ENCODE measurements around the gene AQP1.

AQP1 gene

GRCh38 chr7:30917216-30917893 lies 5.7 kb downstream of the AQP1 start:
- DNase-seq (ENCODE audit: low read depth, low spot score) = no peak
- H3K4me3 ChIP-seq (ENCODE audit: low read depth, low read length) = no peak overlapping the region
- TF ChIP-seq, protein P1, sequence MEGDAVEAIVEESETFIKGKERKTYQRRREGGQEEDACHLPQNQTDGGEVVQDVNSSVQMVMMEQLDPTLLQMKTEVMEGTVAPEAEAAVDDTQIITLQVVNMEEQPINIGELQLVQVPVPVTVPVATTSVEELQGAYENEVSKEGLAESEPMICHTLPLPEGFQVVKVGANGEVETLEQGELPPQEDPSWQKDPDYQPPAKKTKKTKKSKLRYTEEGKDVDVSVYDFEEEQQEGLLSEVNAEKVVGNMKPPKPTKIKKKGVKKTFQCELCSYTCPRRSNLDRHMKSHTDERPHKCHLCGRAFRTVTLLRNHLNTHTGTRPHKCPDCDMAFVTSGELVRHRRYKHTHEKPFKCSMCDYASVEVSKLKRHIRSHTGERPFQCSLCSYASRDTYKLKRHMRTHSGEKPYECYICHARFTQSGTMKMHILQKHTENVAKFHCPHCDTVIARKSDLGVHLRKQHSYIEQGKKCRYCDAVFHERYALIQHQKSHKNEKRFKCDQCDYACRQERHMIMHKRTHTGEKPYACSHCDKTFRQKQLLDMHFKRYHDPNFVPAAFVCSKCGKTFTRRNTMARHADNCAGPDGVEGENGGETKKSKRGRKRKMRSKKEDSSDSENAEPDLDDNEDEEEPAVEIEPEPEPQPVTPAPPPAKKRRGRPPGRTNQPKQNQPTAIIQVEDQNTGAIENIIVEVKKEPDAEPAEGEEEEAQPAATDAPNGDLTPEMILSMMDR (IDR thresholded peaks at IDR 0.05; ENCODE audit: insufficient read depth, low read length, missing control alignments) = no peak
- ChIA-PET POLR2A (no interaction called here), CTCF (interaction anchor here (1.3 to 8.5 kb wide), 2 partner anchors 9 to 19 kb away, joined by 4 to 77 read pairs; no protein-coding TSS in a partner anchor)

DNA sequence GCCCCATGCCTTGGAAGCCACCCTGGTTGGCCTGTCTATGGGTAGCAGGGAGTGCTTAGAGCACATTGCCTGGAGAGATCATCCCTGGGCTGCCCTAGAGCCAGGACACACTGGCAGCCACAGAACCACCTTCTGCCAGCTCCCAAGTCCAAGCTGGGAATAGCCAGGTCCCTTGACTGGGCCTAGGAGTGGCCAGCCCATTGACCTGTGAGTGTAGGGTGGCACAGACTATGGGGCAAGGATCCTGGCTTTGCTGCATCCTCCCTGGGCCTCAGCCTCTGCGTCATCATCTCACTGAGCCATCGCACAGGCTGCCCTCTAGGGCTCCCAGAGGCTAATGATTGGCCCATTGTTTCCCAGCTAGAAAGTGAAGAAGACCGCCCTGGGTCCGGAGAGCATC lies 7.0 kb downstream of the AQP1 start:
- H3K4me3 ChIP-seq (ENCODE audit: low read depth, low read length) = no peak overlapping the region
- ChIA-PET CTCF (interaction anchor here (8.5 kb wide), 1 partner anchor 18 kb away, joined by 77 read pairs; no protein-coding TSS in a partner anchor), POLR2A (no interaction called here)
- DNase-seq (ENCODE audit: low read depth, low spot score) = no peak
- TF ChIP-seq, protein P1 (IDR thresholded peaks at IDR 0.05; ENCODE audit: insufficient read depth, low read length, missing control alignments) = no peak

- ChIA-PET POLR2A (no interaction called here), CTCF (interaction anchor here (1.2 to 8.5 kb wide), 2 partner anchors 16 to 203 kb away, joined by 6 to 77 read pairs; no protein-coding TSS in a partner anchor)
- no peak overlapping the region for H3K4me3 ChIP-seq (ENCODE audit: low read depth, low read length)
- TF ChIP-seq, protein P1 (IDR thresholded peaks at IDR 0.05; ENCODE audit: insufficient read depth, low read length, missing control alignments) = no peak
- no peak for DNase-seq (ENCODE audit: low read depth, low spot score)
Measured at GRCh38 chr7:30920021-30920583, 8.4 kb downstream of the AQP1 start.

- DNase-seq (ENCODE audit: low read depth, low spot score) = no peak
- TF ChIP-seq, protein P1 (IDR thresholded peaks at IDR 0.05; ENCODE audit: insufficient read depth, low read length, missing control alignments) = no peak
- ChIA-PET CTCF (interaction anchor here (1.2 to 8.5 kb wide), 2 partner anchors 15 to 202 kb away, joined by 6 to 77 read pairs; no protein-coding TSS in a partner anchor), POLR2A (no interaction called here)
- H3K4me3 ChIP-seq (ENCODE audit: low read depth, low read length) = no peak overlapping the region
Measured at GRCh38 chr7:30920584-30921539, 9.2 kb downstream of the AQP1 start.

- no peak for DNase-seq (ENCODE audit: low read depth, low spot score)
- TF ChIP-seq, protein P1 (IDR thresholded peaks at IDR 0.05; ENCODE audit: insufficient read depth, low read length, missing control alignments) = no peak
- no peak overlapping the region for H3K4me3 ChIP-seq (ENCODE audit: low read depth, low read length)
- ChIA-PET POLR2A (no interaction called here), CTCF (interaction anchor here (8.5 kb wide), 1 partner anchor 15 kb away, joined by 77 read pairs; no protein-coding TSS in a partner anchor)
Measured at GRCh38 chr7:30921540-30922401, 10.1 kb downstream of the AQP1 start.
